PC-3 (cell line): ENCODE measurements around the gene SUSD4. TPM values are rescaled to one million over a fixed set of nuclear protein-coding genes. Genes with fewer than 3 reads are reported as not detected.

Experiments
- ATAC-seq: fragments of 200-7000 bp; cut with Tn5 transposase; 2 replicates; pipeline ENCODE4 v1.9.1; 2020; ENCODE audit warnings: mild to moderate bottlenecking, moderate library complexity
- BruUV-seq: library from RNA; stranded (reverse); fragments of 400-500 nt; replicated peaks from 2 replicates; lab custom pipeline; 2021; lab: Mats Ljungman, UMichigan
- CTCF ChIA-PET: fragments of 300-600 bp; sonication (Branson Sonifier 250); formaldehyde crosslinking; loops from one replicate; lab custom pipeline; 2022; ENCODE audit warnings: antibody characterized with exemption; lab: Charles Lee
- POLR2A ChIA-PET: fragments of 300-600 bp; sonication (Branson Sonifier 250); formaldehyde crosslinking; loops from one replicate; lab custom pipeline; 2022; ENCODE audit warnings: antibody characterized with exemption; ENCODE audit not compliant: unreplicated experiment; lab: Charles Lee
- DNase-seq: peaks from one replicate; pipeline ENCODE4 v3.0.0-alpha.2; 2015
- H2AFZ ChIP-seq: fragments of 300-600 bp; sonication (generic); 2 replicates; pipeline ENCODE4 v1.6.0; 2016; ENCODE audit warnings: antibody characterized with exemption, low read length
- H3F3A ChIP-seq: fragments of 300-600 bp; sonication (generic); one replicate; pipeline ENCODE4 v1.6.0; 2017; ENCODE audit warnings: antibody characterized with exemption, low read length, control low read depth, mild to moderate bottlenecking; ENCODE audit not compliant: unreplicated experiment
- H3K27ac ChIP-seq: fragments of 300-600 bp; sonication (generic); 2 replicates; pipeline ENCODE4 v1.5.1; 2016; ENCODE audit warnings: mild to moderate bottlenecking, low read length
- H3K27me3 ChIP-seq: fragments of 300-600 bp; sonication (generic); 2 replicates; pipeline ENCODE4 v1.6.1; 2016; ENCODE audit warnings: low read length, mixed read lengths
- H3K36me3 ChIP-seq: fragments of 300-600 bp; sonication (generic); 2 replicates; pipeline ENCODE4 v1.6.1; 2016; ENCODE audit warnings: low read depth, mixed run types, low read length, mixed read lengths
- H3K4me1 ChIP-seq: fragments of 300-600 bp; sonication (generic); 2 replicates; pipeline ENCODE4 v1.5.1; 2016; ENCODE audit warnings: low read length; ENCODE audit not compliant: insufficient read depth
- H3K4me2 ChIP-seq: fragments of 300-600 bp; sonication (generic); 2 replicates; pipeline ENCODE4 v1.6.0; 2016; ENCODE audit warnings: low read length
- H3K4me3 ChIP-seq: fragments of 300-600 bp; sonication (generic); 2 replicates; pipeline ENCODE4 v1.5.1; 2016; ENCODE audit warnings: mild to moderate bottlenecking, low read length, mixed read lengths
- H3K79me2 ChIP-seq: fragments of 300-600 bp; sonication (generic); 2 replicates; pipeline ENCODE4 v1.6.1; 2017; ENCODE audit warnings: low read length, mixed read lengths
- H3K9ac ChIP-seq: fragments of 300-600 bp; sonication (generic); 2 replicates; pipeline ENCODE4 v1.6.0; 2016; ENCODE audit warnings: mild to moderate bottlenecking, low read length
- H3K9me2 ChIP-seq: fragments of 300-600 bp; sonication (generic); replicated peaks from 2 replicates; pipeline ENCODE4 v1.6.1; 2016; ENCODE audit warnings: mixed run types, low read length, mixed read lengths
- H3K9me3 ChIP-seq: fragments of 300-600 bp; sonication (generic); 2 replicates; pipeline ENCODE4 v1.6.1; 2016; ENCODE audit warnings: low read length, mixed read lengths
- H4K20me1 ChIP-seq: fragments of 300-600 bp; sonication (generic); 2 replicates; pipeline ENCODE4 v1.6.1; 2016; ENCODE audit warnings: low read length, mixed read lengths
- EZH2 ChIP-seq: fragments of 300-600 bp; sonication (generic); IDR thresholded peaks from one replicate; pipeline ENCODE4 v1.6.1; 2017; ENCODE audit warnings: antibody characterized with exemption, mild to moderate bottlenecking, low read length; ENCODE audit not compliant: unreplicated experiment
- EZH2phosphoT487 ChIP-seq: fragments of 300-600 bp; sonication (generic); IDR thresholded peaks from 2 replicates; pipeline ENCODE4 v1.6.1; 2018; ENCODE audit warnings: mild to moderate bottlenecking, antibody characterized with exemption, low read length, borderline replicate concordance
- intact Hi-C: fragments of 100-400 bp; cut with micrococcal nuclease; formaldehyde crosslinking; loops from 2 replicates; pipeline ENCODE4 v1.9.0; 2023
- total RNA-seq: library from RNA; depleted of rRNA; stranded (reverse); fragments of >200 nt; gene quantifications from 2 replicates; pipeline ENCODE4 v1.2.3, GENCODE V29; 2014
- TF ChIP-seq, protein P1 (sequence below): fragments of 300-600 bp; sonication (generic); conservative IDR thresholded peaks from 2 replicates; pipeline ENCODE4 v1.5.1; 2017; ENCODE audit warnings: antibody characterized with exemption, low read depth, mild to moderate bottlenecking, low read length

SUSD4 gene
- total RNA-seq, 1 experiment from 2014 or later: 5.2 TPM

DNA sequence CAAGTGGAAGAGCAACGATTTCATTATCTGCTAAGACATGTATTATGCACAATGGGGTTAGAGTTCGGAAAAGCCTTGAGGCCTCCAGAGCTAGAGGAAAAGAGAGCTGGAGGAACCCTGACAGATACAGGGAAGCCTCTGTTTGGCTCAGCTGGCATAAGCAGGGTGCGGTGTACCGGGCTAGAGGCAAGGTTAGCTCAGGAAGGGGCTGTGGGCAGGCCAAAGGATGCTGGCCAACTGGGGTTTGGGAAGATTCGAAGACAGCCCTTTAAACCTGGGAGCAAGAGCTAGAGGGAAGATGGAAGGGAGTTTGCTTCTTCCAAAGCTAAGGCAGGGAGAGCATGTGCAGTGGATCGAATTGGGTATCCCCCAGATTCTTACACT is 113.4 kb downstream of the SUSD4 start:
- BruUV-seq: no TSS peak
- no peaks in the 10 kb centered on the region for H4K20me1 ChIP-seq
- H3F3A ChIP-seq: no peaks in the 10 kb centered on the region

DNA sequence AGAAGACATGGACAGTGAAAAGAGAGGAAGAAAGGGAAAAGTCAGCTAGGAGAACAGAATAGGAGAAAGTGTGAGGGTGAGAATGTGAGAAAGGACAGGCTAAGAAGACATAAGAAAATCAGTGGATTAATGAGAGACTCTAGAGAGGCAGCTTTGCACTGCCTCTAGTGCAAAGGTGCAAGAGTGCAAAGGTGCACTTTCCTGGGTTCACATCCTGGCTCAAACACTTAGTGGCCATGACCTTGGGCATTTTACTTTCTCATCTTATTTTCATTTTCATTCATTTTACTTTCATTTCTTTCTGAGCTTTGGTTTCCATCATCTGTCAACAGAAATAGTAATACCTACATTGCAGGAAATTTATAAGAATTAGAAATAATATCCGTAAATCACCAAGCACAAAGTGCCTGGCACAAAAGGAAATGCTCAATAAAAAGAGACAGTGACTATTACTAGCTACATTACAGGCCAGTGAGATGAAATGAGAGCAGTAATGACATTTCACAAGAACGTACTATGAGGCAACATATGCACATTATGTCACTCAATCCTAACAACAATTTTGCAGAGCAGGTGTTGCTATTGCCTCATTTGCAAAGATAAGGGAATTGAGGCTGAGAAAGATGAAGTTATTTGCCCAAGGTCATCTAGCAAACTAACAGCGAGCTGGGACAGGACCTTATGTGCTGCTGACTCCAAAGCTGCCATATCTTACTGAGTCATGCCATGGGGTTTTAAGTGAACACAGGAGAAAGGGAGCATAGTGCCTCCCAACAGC is 113.9 kb downstream of the SUSD4 start:
- intact Hi-C loops: no loop called here

More for the DNA sequence above, 113.4 kb downstream of the SUSD4 start:
- POLR2A ChIA-PET: no interaction called here
- Histone ChIP-seq H2AFZ (no peak overlapping the region), H3K79me2 (no peaks in the 10 kb centered on the region), H3K9me3 (no peaks in the 10 kb centered on the region), H3K4me1 (no peaks in the 10 kb centered on the region), H3K4me2 (no peak overlapping the region), H3K9ac (no peak overlapping the region), H3K9me2 (no peaks in the 10 kb centered on the region), H3K27me3 (peaks cover 27% of the 10 kb centered on the region; the same call in 1 of the 2 replicates), H3K4me3 (no peak overlapping the region), H3K36me3 (no peaks in the 10 kb centered on the region), H3K27ac (no peak overlapping the region)
- intact Hi-C loops: no loop called here
- CTCF ChIA-PET: no interaction called here
- TF ChIP-seq, protein P1, sequence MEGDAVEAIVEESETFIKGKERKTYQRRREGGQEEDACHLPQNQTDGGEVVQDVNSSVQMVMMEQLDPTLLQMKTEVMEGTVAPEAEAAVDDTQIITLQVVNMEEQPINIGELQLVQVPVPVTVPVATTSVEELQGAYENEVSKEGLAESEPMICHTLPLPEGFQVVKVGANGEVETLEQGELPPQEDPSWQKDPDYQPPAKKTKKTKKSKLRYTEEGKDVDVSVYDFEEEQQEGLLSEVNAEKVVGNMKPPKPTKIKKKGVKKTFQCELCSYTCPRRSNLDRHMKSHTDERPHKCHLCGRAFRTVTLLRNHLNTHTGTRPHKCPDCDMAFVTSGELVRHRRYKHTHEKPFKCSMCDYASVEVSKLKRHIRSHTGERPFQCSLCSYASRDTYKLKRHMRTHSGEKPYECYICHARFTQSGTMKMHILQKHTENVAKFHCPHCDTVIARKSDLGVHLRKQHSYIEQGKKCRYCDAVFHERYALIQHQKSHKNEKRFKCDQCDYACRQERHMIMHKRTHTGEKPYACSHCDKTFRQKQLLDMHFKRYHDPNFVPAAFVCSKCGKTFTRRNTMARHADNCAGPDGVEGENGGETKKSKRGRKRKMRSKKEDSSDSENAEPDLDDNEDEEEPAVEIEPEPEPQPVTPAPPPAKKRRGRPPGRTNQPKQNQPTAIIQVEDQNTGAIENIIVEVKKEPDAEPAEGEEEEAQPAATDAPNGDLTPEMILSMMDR: no peak
- TF ChIP-seq EZH2phosphoT487 (no peak), EZH2 (no peak)
- no peak for ATAC-seq
- no peak for DNase-seq

More for the DNA sequence above, 113.9 kb downstream of the SUSD4 start:
- Histone ChIP-seq H3K27ac (no peak overlapping the region), H3K36me3 (no peaks in the 10 kb centered on the region), H3K9me3 (no peaks in the 10 kb centered on the region), H3K4me3 (no peak overlapping the region), H2AFZ (no peak overlapping the region), H3K9me2 (no peaks in the 10 kb centered on the region), H3K27me3 (peaks cover 29% of the 10 kb centered on the region; the same call in 1 of the 2 replicates), H3F3A (no peaks in the 10 kb centered on the region), H3K4me2 (no peak overlapping the region), H3K79me2 (no peaks in the 10 kb centered on the region), H3K9ac (no peak overlapping the region), H3K4me1 (no peaks in the 10 kb centered on the region), H4K20me1 (no peaks in the 10 kb centered on the region)
- ATAC-seq (no peak), DNase-seq (no peak)
- BruUV-seq: no TSS peak
- TF ChIP-seq EZH2phosphoT487 (no peak), EZH2 (no peak)
- TF ChIP-seq, protein P1: no peak
- POLR2A ChIA-PET: no interaction called here
- CTCF ChIA-PET: no interaction called here
